Anterior cingulate cortex (tissue), 58 donors: ENCODE results near the gene TCP10L.
A peak's percentile ranks its signal among the peaks of the same experiment; 100 is the strongest.
"Not testable (repeated sequence)": the region's sequence is repeated elsewhere in the genome, so short reads cannot be mapped to it uniquely, and the experiment has no call there.

Experiments
- DNase-seq, 58 donors: peaks; one replicate each; lab custom pipeline; 2025; lab: John Stamatoyannopoulos, UW

The TCP10L gene

GRCh38 chr21:32587651-32588050 lies 2.3 kb upstream of the TCP10L start:
- no peak for DNase-seq

GRCh38 chr21:32587120-32587519 lies 1.8 kb upstream of the TCP10L start:
- no peak for DNase-seq

- no peak for DNase-seq
These were observed 647 bp upstream of the TCP10L start for GRCh38 chr21:32585970-32586369.

GRCh38 chr21:32584472-32584871 lies 851 bp downstream of the TCP10L start:
- DNase-seq, result no peak

GRCh38 chr21:32581732-32582131 lies 3.6 kb downstream of the TCP10L start:
- DNase-seq, result no peak

- DNase-seq, result no peak
These were observed 4.4 kb downstream of the TCP10L start for GRCh38 chr21:32580949-32581348.

- DNase-seq, result no peak
These were observed 7.1 kb downstream of the TCP10L start for GRCh38 chr21:32578107-32578691.

GRCh38 chr21:32576011-32576410 lies 9.3 kb downstream of the TCP10L start:
- no peak for DNase-seq

- no peak for DNase-seq
These were observed 10.1 kb downstream of the TCP10L start for GRCh38 chr21:32574946-32575925.

- DNase-seq, result no peak
These were observed 12.5 kb downstream of the TCP10L start for GRCh38 chr21:32572574-32573420.

- no peak for DNase-seq
These were observed 14.9 kb downstream of the TCP10L start for GRCh38 chr21:32570456-32570855.

- DNase-seq, result peak in 49 of 58 donors; percentile 6 to 77 (median 42)
These were observed 15.8 kb downstream of the TCP10L start for GRCh38 chr21:32569261-32570230.

- no peak for DNase-seq
These were observed 17.7 kb downstream of the TCP10L start for GRCh38 chr21:32567626-32568025.

GRCh38 chr21:32566741-32567389 lies 18.5 kb downstream of the TCP10L start:
- DNase-seq, result no peak

GRCh38 chr21:32565856-32566465 lies 19.4 kb downstream of the TCP10L start:
- no peak for DNase-seq

- no peak for DNase-seq
These were observed 22.4 kb downstream of the TCP10L start for GRCh38 chr21:32562915-32563314.

GRCh38 chr21:32562426-32562825 lies 22.9 kb downstream of the TCP10L start:
- peak in 12 of 58 donors; percentile 0 to 42 (median 6) for DNase-seq

- DNase-seq, result not testable (repeated sequence)
These were observed 23.8 kb downstream of the TCP10L start for GRCh38 chr21:32561476-32561875.

GRCh38 chr21:32560896-32561295 lies 24.4 kb downstream of the TCP10L start:
- DNase-seq, result no peak
